ENCODE measurements around the gene TNS3.
"Not testable (repeated sequence)": the region's sequence is repeated elsewhere in the genome, so short reads cannot be mapped to it uniquely, and the experiment has no call there.

Gene TNS3

DNA sequence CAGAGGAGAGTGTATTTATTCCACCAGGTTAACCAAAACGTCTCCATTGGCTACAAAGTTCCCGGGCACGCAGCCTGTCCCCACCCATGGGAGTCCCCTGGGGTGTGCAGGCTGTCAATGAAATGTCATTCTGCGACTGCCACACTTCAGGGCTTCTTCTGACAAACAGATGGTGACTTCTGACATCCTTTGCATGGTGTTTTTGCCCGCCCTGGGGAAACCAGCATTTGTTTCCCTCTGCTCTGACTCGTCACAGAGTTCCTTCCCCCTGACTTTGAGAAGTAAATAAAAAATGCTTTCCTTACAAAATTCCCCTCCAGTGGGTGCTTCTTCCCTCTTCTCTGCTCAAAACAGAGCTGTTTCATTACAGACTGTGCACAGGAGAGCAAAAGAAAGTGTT lies 38.2 kb downstream of the TNS3 start:
- no peak for DNase-seq (ENCODE audit: low read depth)
- TF ChIP-seq, protein P1, sequence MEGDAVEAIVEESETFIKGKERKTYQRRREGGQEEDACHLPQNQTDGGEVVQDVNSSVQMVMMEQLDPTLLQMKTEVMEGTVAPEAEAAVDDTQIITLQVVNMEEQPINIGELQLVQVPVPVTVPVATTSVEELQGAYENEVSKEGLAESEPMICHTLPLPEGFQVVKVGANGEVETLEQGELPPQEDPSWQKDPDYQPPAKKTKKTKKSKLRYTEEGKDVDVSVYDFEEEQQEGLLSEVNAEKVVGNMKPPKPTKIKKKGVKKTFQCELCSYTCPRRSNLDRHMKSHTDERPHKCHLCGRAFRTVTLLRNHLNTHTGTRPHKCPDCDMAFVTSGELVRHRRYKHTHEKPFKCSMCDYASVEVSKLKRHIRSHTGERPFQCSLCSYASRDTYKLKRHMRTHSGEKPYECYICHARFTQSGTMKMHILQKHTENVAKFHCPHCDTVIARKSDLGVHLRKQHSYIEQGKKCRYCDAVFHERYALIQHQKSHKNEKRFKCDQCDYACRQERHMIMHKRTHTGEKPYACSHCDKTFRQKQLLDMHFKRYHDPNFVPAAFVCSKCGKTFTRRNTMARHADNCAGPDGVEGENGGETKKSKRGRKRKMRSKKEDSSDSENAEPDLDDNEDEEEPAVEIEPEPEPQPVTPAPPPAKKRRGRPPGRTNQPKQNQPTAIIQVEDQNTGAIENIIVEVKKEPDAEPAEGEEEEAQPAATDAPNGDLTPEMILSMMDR (IDR thresholded peaks at IDR 0.05; ENCODE audit: low read depth, low read length), result no peak
- TF ChIP-seq, protein P2, sequence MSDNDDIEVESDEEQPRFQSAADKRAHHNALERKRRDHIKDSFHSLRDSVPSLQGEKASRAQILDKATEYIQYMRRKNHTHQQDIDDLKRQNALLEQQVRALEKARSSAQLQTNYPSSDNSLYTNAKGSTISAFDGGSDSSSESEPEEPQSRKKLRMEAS (IDR thresholded peaks at IDR 0.05; ENCODE audit: low read depth, low read length), result no peak
- no peak for TF ChIP-seq POLR2A (IDR thresholded peaks at IDR 0.05; ENCODE audit: extremely low read depth, insufficient read length)
- TF ChIP-seq MYC (IDR thresholded peaks at IDR 0.05; ENCODE audit: low read depth, low read length), result no peak
- no peak overlapping the region for H3K4me3 ChIP-seq (ENCODE audit: low read depth, low read length)

DNA sequence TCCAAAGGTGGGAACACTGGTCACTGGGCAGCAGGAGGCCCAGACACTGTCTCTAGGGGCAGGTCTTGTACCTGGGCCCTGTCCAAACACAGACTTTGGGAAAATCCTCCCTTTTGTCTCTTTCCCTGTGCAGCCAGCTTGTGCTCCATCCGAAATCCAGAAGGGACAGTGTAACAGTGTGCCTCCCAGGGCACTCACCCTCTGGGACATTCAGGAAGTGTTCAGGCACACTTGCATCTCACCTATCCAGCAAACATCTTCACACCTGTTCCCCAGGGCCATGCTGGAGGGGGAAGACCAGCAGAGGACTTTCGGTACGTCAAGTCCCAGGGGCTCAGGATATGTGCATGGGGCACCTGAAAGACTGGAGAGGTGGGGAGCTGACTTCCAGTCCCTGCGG lies 38.9 kb downstream of the TNS3 start:
- TF ChIP-seq POLR2A (IDR thresholded peaks at IDR 0.05; ENCODE audit: extremely low read depth, insufficient read length) (no peak), MYC (IDR thresholded peaks at IDR 0.05; ENCODE audit: low read depth, low read length) (no peak)
- TF ChIP-seq, protein P1 (IDR thresholded peaks at IDR 0.05; ENCODE audit: low read depth, low read length), result no peak
- TF ChIP-seq, protein P2 (IDR thresholded peaks at IDR 0.05; ENCODE audit: low read depth, low read length), result no peak
- H3K4me3 ChIP-seq (ENCODE audit: low read depth, low read length), result no peak overlapping the region
- DNase-seq (ENCODE audit: low read depth), result no peak

DNA sequence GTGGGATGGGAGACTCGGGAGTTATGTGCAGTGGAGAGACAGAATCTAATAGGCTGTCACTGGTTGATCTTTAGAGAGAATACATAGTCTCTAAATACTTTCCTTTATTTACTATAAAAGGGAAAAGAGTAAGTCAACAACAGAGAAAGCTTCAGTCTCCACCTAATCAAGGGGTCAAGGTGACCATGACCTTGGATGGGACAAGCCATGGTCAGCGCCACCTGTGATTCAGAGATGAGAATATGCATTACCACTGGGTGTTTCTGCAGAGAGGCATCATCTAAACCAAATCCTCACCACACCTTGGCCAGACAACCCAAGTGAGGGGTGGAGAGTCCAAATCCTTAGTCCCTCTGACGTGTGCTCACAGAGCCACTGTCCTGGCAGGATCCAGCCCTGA lies 39.9 kb downstream of the TNS3 start:
- DNase-seq (ENCODE audit: low read depth), result no peak
- H3K4me3 ChIP-seq (ENCODE audit: low read depth, low read length), result no peak overlapping the region
- TF ChIP-seq MYC (IDR thresholded peaks at IDR 0.05; ENCODE audit: low read depth, low read length), result no peak
- TF ChIP-seq, protein P2 (IDR thresholded peaks at IDR 0.05; ENCODE audit: low read depth, low read length), result no peak
- TF ChIP-seq POLR2A (IDR thresholded peaks at IDR 0.05; ENCODE audit: extremely low read depth, insufficient read length), result no peak
- TF ChIP-seq, protein P1 (IDR thresholded peaks at IDR 0.05; ENCODE audit: low read depth, low read length), result no peak

DNA sequence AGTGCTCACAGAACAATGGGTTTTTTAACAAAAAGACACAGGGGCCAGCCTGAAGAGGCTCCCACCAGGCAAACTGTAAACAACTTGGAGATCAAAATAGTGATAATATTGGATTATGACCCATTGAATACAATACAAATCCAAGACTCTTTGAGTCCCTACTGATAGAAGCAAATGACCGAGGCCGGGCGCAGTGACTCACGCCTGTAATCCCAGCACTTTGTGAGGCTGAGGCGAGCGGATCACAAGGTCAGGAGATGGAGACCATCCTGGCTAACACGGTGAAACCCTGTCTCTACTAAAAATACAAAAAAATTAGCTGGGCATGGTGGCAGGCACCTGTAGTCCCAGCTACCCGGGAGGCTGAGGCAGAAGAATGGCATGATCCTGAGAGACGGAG lies 40.4 kb downstream of the TNS3 start:
- DNase-seq (ENCODE audit: low read depth); H3K4me3 ChIP-seq (ENCODE audit: low read depth, low read length): not testable (repeated sequence)

DNA sequence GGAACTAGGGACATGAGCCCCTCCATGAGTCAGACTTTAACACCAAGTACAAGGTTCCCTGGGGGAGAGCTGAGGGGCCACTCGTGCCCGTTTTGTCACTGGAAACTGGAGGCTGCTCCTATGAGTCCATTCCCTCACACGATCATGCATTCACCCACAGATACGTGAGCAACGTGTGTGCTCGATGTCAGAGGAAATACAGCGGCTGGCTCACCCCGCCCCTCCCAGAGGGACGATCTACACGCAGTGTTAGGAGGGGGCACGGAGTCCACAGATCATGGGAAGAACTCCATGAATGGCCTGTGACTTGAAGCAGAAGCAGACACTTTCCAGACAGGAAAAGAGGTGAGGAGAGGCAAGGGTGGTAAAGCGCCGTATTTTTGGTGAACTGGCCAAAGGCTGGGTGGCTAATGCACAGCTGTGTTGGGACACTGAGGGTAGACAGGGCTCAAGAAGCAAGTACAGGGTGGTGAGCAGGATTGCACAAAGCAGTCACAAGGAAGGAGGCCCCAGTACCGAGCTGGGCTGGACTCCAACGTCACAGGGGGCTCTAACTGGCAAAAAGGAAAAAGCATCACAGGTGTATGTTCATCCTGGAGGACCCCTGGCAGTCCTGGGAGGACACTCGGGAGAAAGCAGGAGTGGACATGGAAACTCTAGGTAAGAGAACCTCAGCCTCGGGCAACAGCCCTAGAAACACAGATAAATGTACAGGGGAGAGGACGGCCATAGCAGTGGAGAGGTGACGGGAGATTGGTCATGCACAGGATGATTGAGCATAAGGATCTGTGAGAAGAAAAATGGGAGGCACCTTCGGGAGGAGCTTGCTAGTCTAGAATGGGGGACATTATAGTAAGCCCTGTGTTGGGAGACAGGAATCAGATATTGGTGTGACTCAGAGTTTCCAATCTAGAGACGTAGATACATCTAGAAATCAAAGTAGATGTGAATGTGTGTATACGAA lies 41.2 kb downstream of the TNS3 start:
- TF ChIP-seq, protein P2 (IDR thresholded peaks at IDR 0.05; ENCODE audit: low read depth, low read length), result no peak
- TF ChIP-seq POLR2A (IDR thresholded peaks at IDR 0.05; ENCODE audit: extremely low read depth, insufficient read length) (no peak), MYC (IDR thresholded peaks at IDR 0.05; ENCODE audit: low read depth, low read length) (no peak)
- no peak overlapping the region for H3K4me3 ChIP-seq (ENCODE audit: low read depth, low read length)
- DNase-seq (ENCODE audit: low read depth), result no peak

DNA sequence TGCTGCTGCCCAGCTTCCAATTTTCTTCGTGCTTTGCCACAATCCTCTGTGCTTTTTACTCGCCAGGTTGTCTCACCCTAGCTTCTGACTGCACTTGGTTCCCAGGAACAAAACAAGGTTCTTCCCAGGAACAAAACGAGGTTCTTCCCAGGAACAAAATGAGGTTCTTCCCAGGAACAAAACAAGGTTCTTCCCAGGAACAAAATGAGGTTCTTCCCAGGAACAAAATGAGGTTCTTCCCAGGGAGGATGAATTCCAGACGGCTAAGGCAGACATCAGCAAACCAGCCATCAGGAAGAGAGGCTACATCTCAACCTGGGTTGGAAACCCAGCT lies 41.9 kb downstream of the TNS3 start:
- TF ChIP-seq, protein P2 (IDR thresholded peaks at IDR 0.05; ENCODE audit: low read depth, low read length), result no peak
- TF ChIP-seq MYC (IDR thresholded peaks at IDR 0.05; ENCODE audit: low read depth, low read length), result no peak
- TF ChIP-seq, protein P1 (IDR thresholded peaks at IDR 0.05; ENCODE audit: low read depth, low read length), result no peak
- no peak for TF ChIP-seq POLR2A (IDR thresholded peaks at IDR 0.05; ENCODE audit: extremely low read depth, insufficient read length)
- no peak for DNase-seq (ENCODE audit: low read depth)
- no peak overlapping the region for H3K4me3 ChIP-seq (ENCODE audit: low read depth, low read length)
